HG02763 (cell line): ENCODE data around the gene LOXL1.
"Not testable (repeated sequence)": the region's sequence is repeated elsewhere in the genome, so short reads cannot be mapped to it uniquely, and the experiment has no call there.

Source experiments
- ATAC-seq: cut with Tn5 transposase; IDR thresholded peaks from one replicate; pipeline ENCODE4 v1.9.1; 2021; ENCODE audit warnings: mild to moderate bottlenecking, moderate library complexity; ENCODE audit not compliant: unreplicated experiment

LOXL1 gene

DNA sequence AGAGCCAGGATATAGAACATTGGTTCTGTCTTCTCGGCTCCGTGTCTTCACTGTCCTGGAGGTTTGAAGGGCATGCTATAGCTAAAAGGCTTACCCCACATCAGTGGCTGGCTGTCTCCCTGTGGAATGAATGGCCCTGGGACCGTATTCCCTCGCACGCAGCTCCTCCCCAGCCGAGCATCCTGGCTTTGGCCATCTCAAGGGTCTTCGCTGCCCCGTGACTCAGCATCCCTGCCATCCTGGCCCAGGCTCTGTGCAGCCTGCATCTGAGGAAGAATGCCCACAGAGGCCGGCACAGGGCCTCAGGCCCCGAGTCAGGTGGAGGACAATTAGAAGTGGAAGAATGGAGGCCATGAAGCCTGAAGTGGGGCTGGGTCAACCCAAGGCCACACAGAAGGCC, 11.0 kb downstream of the LOXL1 start:
- ATAC-seq: no peak

DNA sequence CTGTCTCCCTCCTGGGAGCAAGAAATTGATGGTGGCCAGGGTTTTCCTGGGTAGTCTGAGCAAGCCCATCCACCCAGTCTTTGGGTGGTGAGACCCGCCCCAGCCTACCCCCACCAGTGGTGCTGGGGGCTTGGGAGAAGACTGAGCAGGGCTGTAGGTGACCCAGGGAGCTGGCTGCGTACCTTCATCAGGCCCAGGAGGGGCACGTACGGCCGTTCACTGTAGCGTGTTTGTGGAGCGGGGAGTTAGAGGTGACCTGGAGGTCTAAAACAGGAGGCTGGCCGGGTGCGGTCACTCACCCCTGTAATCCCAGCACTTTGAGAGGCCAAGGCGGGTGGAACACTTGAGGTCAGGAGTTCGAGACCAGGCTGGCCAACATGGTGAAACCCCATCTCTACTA, 11.5 kb downstream of the LOXL1 start:
- ATAC-seq: no peak

DNA sequence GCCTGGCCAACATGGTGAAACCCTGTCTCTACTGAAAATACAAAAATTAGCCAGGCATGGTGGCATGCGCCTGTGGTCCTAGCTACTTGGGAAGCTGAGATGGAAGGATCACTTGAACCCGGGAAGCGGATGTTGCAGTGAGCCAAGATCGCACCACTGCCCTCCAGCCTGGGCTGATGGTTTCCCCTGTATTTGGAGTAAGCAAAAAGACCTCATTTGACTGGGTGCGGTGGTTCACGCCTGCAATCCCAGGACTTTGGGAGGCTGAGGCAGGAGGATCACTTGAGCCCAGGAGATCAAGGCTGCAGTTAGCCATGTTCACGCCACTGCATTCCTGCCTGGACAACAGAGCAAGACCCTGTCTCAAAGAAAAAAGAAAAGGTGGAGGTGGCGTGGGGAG, 12.3 kb downstream of the LOXL1 start:
- not testable (repeated sequence) for ATAC-seq

DNA sequence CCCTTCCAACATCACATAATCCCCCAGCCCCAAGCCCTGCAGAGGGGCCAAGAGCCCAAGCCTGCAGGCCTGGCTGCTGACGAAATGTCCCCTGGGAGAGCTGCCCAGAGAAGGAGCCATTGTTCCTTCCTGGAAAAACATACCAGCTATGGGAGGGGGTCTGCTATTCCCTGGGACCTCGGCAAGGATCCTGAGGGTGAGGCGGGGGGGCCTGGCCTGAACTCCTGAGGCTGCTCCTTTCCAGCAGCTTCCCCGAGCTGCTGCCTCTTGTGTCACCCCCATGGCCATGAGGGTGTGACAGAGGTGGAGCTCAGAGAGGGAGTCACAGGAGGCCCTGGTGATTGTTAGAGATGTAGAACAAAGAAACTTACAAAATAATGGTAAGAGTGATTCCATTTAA, 12.9 kb downstream of the LOXL1 start:
- no peak for ATAC-seq

DNA sequence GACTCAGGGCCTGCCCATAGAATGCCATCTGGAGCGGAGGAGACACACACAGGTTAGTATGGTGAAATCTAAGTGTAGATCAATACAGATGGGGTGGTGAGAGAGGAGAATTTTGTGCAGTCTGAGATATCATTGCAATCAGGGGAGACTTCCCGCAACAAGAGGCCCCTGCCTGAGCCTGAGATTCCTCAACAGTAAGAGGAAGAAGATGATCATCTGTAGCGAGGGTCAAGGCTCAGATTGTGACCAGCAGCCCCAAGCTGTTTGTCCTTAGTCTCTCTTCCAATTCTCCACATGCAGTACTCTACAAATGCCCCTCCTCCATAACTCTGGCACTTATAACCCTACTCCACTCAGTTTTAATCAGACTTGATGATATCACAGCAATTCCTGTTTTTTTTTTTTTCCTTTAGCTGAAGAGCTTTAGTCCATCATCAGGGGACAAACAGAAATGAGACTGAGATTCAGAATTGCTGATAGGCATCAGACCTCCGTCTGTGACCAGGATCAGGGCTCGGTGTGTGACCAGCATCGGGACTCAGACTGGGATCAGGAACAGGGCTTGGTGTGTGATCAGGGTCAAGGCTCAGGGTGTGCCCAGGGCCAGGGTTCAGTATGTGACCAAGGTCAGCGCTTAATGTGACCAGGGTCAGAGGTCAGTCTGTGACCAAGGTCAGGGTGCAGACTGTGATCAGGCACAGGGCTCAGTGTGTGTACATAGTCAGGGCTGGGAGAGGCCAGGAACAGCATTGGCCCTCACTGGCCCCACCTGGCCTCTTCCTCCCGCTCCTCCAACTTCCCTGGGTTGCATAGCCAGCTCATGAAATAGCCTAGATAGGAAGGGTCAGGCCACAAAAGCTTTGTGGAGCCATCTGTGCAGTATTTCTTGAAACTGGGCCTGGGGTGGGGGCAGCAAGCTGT, 14.1 kb downstream of the LOXL1 start:
- ATAC-seq: no peak

DNA sequence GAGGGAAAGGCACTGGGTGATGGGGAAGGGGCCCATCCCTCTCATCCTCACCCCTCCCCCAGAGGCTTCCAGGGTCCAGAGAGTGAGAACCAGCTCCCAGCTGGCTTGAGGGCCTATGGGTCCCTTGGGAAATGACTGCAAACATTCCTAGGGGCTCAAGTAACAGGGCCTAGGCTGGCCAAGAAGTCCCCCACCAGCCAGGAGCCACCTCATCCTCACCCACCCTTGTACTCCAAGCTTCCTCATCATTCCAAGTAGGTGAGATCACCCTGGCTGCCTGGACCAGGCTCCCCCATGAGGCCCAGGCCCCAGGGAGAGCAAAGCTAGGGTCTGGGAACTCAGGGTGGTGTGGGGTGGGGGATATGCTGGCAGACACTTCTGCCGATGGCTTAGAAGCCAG, 14.8 kb downstream of the LOXL1 start:
- ATAC-seq: no peak

DNA sequence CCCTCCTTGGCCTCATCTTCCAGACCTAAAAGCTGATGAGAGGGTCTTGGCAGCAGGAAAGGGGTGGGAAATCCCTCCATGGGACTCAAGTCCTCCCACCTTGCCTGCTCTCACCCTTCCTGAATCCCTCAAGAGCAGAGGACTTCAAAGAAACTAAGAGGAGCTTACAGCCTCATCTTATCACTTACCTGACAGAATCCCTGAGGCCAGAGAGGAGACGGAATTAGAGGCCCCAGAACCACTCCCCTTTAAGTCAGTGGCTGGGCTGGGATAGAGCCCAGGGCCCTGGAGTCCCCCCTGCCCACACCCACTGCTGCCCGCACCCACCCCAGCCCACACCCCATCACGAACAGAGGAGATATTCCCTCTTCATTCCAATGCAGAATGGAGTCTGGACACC, 15.2 kb downstream of the LOXL1 start:
- ATAC-seq: no peak

DNA sequence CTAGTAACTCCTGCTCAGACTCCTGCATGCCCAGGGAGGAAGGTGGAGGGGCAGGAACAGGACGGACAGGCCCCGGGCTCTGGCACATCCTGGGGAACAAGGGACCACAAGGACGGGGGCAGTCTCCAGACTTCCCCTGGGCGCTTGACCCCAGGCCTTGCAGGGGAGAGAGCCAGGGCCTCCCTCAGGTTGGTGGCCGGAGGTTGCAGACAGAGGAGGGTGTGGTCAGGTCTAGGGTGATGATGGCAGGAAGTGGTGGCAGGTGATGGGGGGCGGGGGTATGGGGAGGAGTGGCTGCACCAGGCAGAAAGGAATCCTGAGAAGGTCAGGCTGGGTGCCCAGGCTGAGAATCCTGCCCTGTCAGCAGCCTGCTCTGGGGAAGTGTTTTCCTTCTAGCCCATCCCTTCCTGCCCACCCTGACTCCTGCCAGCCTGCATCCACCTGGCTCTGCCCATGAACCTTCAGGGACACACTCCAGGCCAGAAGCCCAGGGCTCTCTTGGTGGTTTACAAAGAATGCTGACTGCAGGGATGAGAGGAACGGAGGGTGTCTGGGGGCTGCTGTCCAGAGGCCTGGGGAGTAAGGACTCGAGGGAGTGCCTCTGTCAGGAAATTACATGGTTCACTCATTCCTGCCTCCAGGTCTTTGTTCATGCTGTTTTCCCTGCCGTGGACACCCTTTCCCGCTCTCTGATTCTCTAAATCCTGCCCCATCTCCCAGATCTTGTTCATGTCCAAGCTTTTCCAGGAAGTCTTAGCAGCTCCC, 15.8 kb downstream of the LOXL1 start:
- no peak for ATAC-seq

DNA sequence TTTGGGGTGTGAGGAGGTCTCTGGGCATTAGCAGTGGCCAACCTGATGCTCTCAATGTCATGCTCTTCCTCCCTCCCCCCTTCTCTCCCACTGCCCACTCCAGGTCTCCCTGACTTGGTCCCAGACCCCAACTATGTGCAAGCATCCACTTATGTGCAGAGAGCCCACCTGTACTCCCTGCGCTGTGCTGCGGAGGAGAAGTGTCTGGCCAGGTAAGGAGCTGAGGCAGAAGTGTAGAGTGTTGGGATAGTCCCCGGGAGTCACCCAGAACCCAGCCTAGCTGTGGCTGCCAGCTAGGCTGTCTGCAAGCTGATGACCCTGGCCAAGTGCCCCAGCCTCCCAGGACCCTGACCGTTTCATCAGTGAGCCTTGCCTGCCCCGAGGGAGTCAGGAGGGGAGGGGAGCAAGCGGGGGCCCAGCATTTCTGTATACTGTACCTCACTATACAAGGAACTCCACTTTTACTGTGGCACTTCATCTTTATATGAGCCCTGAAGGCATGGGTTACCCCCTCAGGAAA, 16.5 kb downstream of the LOXL1 start:
- ATAC-seq: no peak

DNA sequence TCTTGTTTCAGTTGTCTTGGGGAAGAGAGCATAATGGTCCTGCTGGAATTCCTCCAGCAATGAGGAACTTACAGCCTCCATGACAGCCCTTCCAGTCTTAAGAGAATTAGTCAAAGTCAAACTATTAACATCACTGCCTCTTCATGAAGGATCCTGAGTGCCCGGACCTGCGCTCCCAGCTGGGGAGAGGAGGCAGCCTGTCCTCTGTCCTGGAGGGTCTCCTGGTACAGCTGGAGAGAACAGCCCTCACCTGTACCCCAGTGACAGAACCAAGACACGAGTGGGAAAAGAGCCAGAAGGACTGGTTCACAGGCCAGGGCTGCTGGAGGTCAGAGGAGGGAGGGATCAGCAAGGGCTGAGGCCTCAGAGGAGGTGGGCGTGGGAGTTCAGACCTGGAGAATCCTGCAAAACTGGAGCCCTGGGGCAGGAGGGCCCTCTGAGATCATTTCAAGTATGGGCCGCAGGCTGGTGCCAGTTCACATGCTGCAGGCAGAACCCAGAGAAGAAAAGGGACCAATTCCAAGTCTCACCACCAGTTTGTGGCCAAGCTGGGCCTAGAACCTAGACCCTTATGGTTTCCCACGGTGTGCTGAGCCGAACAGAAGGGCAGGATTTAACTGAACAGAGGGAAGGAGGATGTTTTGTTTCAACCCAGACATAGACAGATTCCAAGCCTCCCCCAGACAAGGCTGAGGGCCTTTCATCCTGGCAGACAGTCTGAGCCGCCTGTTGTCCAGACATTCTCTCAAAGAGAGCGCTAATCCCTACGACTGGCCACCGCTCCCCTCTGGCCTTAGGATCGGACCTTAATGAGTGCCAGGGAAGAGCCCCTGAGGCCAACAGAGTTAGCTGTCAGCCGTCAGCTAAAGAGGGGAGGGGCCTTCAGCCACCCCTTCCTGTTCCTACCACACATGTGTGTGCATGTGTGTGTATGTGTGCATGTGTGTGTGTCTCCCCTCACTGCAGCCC, 18.2 kb downstream of the LOXL1 start:
- no peak for ATAC-seq

DNA sequence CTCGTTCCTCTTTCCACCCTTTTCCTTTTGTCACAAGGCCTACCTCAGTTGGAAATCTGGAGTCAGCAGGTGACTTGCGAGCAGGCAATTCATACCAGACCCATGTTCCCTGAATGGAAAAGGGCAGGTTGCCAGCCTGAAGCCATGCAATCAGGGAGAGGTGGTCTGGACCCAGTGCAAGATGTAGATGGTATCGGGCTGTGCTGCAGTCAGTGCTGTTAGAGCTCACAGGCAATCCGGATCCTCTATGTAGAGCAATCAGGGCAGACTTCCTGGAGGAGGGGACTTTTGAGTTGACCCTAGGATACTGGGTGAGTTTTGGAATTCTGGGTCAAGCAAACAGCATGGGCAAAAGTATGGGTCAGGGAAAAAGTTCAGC, 18.9 kb downstream of the LOXL1 start:
- no peak for ATAC-seq

DNA sequence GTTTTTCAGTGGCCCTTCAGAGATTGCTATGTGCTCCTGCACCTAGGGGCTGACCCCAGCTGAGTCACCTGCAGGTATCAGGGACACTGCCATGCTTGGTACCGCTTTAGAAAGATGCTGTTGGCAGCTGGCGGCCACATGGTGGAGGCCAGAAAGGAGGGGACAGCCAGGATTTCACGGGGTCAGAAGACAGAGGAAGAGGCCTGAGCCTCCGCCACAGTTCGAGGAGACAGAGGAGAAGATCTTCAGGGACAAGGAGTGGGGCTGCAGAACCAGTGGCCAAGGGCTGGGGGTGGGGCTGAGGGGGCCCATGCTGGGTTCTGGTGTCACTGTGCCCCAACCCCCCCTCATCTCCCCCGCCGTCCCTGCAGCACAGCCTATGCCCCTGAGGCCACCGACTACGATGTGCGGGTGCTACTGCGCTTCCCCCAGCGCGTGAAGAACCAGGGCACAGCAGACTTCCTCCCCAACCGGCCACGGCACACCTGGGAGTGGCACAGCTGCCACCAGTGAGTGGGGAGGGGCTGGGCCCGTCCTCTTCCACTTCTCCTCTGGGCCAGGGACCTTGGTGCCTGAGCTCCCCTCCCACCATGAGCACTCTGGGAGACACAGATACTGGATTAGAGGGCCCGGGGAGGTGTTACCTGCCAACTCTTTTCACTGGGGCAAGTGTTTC, 19.9 kb downstream of the LOXL1 start:
- no peak for ATAC-seq

DNA sequence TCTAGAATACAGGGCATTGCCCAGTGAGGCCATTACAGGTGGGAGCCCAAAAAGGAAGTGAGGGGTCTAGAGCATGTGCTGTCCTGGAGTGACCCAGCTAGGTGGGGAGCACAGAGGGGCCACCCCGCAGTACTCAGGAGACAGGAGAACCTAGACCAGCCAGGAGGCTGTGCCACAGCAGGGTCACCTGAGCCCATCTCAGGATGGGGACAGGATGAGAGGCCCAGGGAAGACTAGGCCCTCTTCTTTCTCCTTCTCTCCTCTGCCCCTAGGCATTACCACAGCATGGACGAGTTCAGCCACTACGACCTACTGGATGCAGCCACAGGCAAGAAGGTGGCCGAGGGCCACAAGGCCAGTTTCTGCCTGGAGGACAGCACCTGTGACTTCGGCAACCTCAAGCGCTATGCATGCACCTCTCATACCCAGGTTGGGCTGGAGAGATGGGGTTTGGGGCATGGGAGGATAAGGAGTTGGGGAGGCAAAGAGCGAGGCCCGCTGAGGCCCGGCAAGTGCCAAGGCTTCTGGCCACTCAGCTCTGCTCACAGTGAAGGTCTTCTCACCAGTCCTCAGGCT, 20.6 kb downstream of the LOXL1 start:
- ATAC-seq: no peak

DNA sequence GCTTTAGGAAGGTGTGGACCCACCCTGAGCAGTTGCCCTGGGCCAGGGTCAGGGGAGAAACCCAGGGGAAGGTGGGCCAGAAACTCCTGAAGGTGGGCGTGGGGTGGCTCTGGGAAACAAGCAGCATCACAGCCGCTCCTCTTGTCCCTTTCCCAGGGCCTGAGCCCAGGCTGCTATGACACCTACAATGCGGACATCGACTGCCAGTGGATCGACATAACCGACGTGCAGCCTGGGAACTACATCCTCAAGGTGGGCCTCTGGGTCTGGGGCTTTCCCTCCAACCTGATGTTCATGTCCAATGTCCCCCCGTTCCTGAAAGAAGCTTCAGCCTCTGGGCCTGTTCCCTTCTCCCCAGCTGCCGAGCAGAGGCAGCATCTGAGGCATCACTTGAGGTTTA, 21.4 kb downstream of the LOXL1 start:
- no peak for ATAC-seq

DNA sequence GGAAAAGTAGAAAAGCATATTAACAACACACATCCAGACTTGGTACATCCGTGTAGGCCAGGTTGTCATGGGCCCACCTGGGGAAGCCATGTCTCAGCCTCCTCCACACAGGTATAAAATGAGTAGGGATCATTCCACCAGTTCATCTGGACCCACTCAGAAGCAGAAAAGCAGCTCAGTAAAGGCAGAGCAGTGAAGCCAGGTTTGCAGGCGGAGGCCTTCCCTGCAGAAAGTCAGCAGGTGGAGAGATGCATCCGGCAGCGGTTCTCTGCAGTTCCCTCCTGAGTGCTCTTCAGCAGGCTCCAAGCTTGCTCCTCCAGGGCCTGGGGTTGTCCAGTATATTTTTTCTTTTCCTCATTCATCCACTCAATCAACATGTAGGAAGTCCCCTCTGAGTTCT, 22.1 kb downstream of the LOXL1 start:
- ATAC-seq: no peak

DNA sequence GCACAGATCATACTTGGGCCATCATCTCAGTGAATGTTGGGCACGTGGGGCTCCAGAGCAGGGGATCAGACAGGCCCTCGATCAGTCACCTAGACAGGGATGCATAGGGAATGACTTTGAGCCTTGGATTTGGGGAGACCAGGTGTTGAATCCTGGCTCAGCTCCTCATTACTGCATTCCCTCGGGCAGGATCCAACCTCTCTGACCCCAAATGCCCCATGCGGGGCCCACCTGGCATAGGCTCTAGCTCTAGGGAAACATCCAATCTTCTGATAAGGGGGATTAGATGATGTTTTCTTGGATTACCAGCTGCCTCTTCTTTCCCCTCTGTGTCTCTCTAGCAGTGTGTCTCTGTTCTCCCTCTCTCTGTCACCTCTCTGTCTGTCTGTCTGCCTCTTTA, 22.7 kb downstream of the LOXL1 start:
- ATAC-seq: no peak

DNA sequence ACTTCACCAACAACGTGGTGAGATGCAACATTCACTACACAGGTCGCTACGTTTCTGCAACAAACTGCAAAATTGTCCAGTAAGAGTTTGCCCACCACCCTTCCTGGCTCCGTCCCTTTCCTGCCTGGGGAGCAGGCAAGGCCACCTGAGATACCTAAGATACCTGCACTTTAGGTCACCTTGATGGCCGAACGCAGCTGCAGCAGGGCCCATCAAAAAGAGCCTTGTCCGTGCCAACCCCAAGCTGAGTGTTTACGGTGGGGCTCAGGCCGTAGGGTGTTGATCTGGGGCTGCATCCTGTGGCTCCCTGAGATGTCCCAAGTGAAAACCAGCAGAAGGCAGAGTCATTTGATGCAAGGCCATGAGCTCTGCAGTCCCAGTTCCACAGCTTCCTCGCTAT, 23.2 kb downstream of the LOXL1 start:
- ATAC-seq: no peak

DNA sequence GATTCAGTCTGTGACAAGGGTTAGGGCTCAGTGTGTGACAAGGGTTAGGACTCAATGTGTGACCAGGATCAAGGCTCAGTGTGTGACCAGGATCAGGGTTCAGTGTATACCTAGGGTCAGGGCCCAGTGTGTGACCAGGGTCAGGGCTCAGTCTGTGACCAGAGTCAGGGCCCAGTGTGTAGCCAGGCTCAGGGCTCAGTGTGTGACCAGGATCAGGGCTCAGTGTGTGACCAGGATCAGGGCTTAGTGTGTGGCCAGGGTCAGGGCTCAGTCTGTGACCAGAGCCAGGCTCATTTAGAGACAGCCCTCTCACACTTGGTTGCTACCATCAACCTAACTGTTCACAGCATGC, 24.2 kb downstream of the LOXL1 start:
- ATAC-seq: no peak

DNA sequence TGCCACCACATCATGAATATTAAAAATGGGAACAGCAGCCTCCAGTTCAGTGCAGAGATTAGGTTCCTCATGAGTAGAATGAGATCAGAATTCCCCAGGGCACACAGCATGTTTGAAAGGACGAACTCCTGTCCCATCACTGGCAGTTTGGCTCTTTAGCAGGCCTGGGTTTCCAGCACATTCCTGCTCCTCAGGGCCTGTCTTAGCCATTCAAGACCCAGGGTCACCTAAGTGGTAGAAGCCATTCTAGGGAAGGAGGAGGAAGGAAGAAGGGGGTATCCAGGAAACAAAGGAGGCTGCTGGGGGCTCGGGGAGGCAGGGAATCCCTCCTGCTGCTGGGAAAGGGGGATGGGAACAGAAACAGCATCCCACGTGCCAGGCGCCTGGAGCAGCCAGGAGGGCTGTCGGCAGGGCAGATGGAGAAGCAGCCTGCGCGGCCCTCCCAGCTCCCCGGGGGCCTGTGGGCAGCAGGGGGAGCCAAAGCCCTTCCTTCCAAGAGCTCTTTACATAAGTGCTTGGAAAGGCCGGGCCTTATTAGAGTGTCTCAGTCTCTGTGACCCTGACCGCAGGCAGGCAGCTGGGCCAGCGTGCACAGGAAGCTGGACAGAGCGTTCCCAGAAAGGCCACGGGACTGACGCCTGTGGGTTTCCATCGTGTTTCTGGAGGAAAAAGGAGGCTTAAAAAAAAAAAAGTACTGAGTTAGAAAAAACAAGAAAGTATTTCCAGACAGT, 24.7 kb downstream of the LOXL1 start:
- no peak for ATAC-seq
